ENCODE measurements around the gene PTMS.

PTMS gene

GRCh38 chr12:6752167-6752920 lies 13.8 kb upstream of the PTMS start:
- peak in 14 of 56 donors; percentile 8 to 76 (median 36) for DNase-seq

- DNase-seq = peak; percentile 68 to 97 (median 92)
Measured at GRCh38 chr12:6752921-6753771, 13.0 kb upstream of the PTMS start, which contains the start of gene MLF2. Gene MLF2, minus strand, starts transcription at chr12:6753141. Its CDS starts 807 bp downstream, at chr12:6752334.

- no peak for DNase-seq
Measured at GRCh38 chr12:6753772-6754356, 12.3 kb upstream of the PTMS start.

GRCh38 chr12:6754411-6754810 lies 11.8 kb upstream of the PTMS start:
- no peak for DNase-seq

GRCh38 chr12:6757028-6757690 lies 9.0 kb upstream of the PTMS start:
- no peak for DNase-seq

GRCh38 chr12:6758506-6759095 lies 7.6 kb upstream of the PTMS start:
- DNase-seq = no peak

GRCh38 chr12:6759741-6760140 lies 6.4 kb upstream of the PTMS start:
- no peak for DNase-seq

- no peak for DNase-seq
Measured at GRCh38 chr12:6763380-6763779, 2.8 kb upstream of the PTMS start.

- peak in 55 of 56 donors; percentile 49 to 99 (median 87) for DNase-seq
Measured at GRCh38 chr12:6764011-6764828, 1.9 kb upstream of the PTMS start.

- DNase-seq = no peak
Measured at GRCh38 chr12:6765048-6765633, 1.0 kb upstream of the PTMS start.

- peak in 38 of 56 donors; percentile 18 to 76 (median 47) for DNase-seq
Measured at GRCh38 chr12:6766651-6767349, 637 bp downstream of the PTMS start.

GRCh38 chr12:6767353-6768319 lies 1.5 kb downstream of the PTMS start:
- DNase-seq = peak in 19 of 56 donors; percentile 14 to 60 (median 30)

GRCh38 chr12:6768437-6768914 lies 2.3 kb downstream of the PTMS start:
- peak in 1 of 56 donors; percentile 7 for DNase-seq

GRCh38 chr12:6768990-6769389 lies 2.8 kb downstream of the PTMS start:
- DNase-seq = peak in 3 of 56 donors; percentile 10 to 32 (median 18)

- DNase-seq = no peak
Measured at GRCh38 chr12:6769666-6770065, 3.5 kb downstream of the PTMS start.

- no peak for DNase-seq
Measured at GRCh38 chr12:6770094-6770493, 3.9 kb downstream of the PTMS start.

GRCh38 chr12:6770600-6770999 lies 4.4 kb downstream of the PTMS start:
- no peak for DNase-seq

GRCh38 chr12:6771091-6771495 lies 4.9 kb downstream of the PTMS start:
- DNase-seq = peak in 6 of 56 donors; percentile 9 to 43 (median 20)

Measured in amygdala (tissue), 56 donors.